SJCRH30 (cell line): ENCODE data around the gene SNRPD3. TPM values are rescaled to one million over a fixed set of nuclear protein-coding genes. Genes with fewer than 3 reads are reported as not detected.

Experiments used
- DNase-seq, 2 experiments: peaks; one replicate each; pipeline ENCODE4 v3.0.0-alpha.2; 2015 to 2020
- H3K27ac ChIP-seq: fragments of 250-450 bp; sonication (Bioruptor Pico); 2 replicates; pipeline ENCODE4 v1.5.1; 2020; ENCODE audit warnings: mild to moderate bottlenecking, moderate library complexity
- H3K27me3 ChIP-seq: fragments of 250-450 bp; sonication (Bioruptor Pico); 2 replicates; pipeline ENCODE4 v1.5.1; 2020; ENCODE audit warnings: mild to moderate bottlenecking, moderate library complexity
- H3K36me3 ChIP-seq: fragments of 250-450 bp; sonication (Bioruptor Pico); 2 replicates; pipeline ENCODE4 v1.5.1; 2020; ENCODE audit warnings: mild to moderate bottlenecking, moderate library complexity
- H3K4me1 ChIP-seq: fragments of 250-450 bp; sonication (Bioruptor Pico); 2 replicates; pipeline ENCODE4 v1.5.1; 2020; ENCODE audit warnings: mild to moderate bottlenecking, moderate library complexity
- H3K4me3 ChIP-seq: fragments of 250-450 bp; sonication (Bioruptor Pico); 2 replicates; pipeline ENCODE4 v1.5.1; 2020; ENCODE audit warnings: mild to moderate bottlenecking, moderate library complexity
- H3K9me3 ChIP-seq: fragments of 250-450 bp; sonication (Bioruptor Pico); replicated peaks from 2 replicates; pipeline ENCODE4 v1.5.1; 2020; ENCODE audit warnings: mild to moderate bottlenecking, moderate library complexity
- total RNA-seq: library from RNA; depleted of rRNA; stranded (reverse); fragments of >200 nt; shearing (Covaris generic); gene quantifications from 2 replicates; pipeline ENCODE4 v1.2.3, GENCODE V29; 2014; rRNA removed

The SNRPD3 gene
- 252 and 278 TPM in 2 replicates for total RNA-seq

DNA sequence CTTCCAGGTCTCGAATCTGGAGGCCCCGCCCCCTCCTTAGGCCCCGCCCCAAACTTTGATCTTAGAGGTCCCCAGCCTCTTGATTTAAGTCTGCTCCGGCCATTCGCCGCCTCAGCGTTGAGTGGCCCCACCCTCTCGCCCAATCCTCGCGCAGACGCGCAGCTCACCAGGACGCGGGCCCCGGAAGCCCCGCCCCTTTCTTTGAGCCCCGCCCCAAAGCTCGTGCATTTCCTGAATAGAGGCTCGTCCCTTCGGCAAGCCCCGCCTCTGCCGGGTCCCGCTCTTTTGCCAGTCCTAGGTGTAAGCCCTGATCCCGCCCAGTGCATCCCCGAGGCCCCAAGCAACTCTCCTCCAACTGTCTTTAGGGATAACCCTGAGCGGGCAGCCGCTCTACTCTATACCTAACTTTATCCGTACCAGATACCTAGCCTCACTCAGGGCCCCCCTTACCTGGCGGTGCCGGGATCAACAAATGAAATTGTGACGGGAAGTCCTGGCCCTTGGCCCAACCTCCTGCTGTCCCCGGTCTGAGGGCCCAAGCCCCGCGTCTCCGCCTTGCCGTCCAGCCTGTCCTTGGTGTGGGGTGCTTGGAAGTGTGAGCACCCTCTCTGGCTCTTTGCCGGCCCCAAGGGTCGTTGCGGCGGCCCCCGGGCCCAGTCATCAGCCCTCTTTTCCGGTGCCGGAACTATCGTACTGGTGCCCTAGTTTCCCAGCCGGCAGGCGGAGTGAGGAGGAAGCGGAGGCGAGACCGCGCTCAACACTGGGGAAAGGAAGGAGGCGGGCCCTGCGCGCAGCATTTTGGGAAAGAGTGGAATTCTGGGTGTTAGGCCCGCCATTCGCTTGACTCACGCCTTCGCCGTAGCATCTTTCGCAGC is at the start of gene SNRPD3:
Gene SNRPD3 (plus strand): TSS at position 835 of the 875 bp plus-strand sequence. CDS start 1,676 bp downstream, outside the sequence.
- Histone ChIP-seq H3K36me3 (peaks cover 23% of the 10 kb centered on the region), H3K27me3 (no peaks in the 10 kb centered on the region), H3K9me3 (no peaks in the 10 kb centered on the region), H3K4me3 (peak within 1 kb of the TSS; percentile 92), H3K4me1 (peaks cover 16% of the 10 kb centered on the region), H3K27ac (peak within 1 kb of the TSS; percentile 98)
- peak; percentile 99 for DNase-seq

DNA sequence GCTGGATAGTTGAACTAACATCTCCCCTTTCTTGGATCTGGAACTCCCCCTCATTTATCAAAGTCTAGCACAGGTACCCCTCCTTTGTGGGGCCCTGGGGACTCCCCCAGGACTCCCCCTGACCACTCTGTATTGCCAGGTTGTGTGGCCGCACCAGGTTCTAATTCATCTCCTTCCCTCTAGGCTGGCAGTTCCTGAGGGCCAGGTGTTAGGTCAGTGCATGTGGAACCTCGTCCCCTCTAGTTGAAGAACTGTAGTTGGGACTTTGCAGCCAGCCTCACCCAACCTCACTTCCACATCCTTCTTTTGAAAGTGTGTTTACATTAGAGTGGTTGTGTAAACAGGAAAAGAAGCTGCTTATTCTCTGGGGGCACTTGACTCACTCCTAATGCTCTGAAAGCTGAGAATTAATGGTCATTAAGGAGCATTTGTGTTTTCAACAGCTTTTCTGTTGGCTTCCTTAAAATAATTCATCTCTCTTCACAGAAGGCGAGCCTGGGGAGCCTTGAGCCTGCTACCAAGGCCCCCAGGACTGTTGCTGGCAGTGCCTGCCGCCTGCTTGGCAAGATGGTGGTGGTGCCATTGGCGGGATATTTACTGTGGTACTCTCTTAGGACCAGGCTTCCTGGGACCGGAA is 48.9 kb upstream of the SNRPD3 start:
- Histone ChIP-seq H3K36me3 (no peaks in the 10 kb centered on the region), H3K27me3 (no peaks in the 10 kb centered on the region), H3K9me3 (no peaks in the 10 kb centered on the region), H3K27ac (no peak overlapping the region), H3K4me3 (no peak overlapping the region), H3K4me1 (peaks cover 9% of the 10 kb centered on the region; the same call in 1 of the 2 replicates)
- peak in 1 of 2 experiments; percentile 26 for DNase-seq

DNA sequence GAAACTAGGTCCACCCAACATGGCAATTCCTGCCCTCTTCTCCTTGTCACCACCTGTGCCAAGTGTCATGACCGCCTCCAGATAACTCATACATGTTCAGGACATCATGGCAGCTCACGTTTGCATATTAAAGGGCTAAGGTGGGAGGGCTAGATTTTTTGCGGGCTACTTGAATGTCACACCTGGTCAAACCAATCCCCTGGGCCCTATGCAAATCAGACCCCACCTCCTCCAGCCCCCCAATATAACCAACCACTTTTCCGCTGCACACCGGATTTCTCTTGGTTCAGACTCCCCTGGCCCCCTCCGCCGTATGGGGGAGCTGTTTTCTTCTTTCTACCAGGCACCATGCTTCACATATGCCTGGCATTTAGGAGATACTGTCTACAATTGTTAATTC is 48.1 kb upstream of the SNRPD3 start:
- Histone ChIP-seq H3K4me1 (peaks cover 9% of the 10 kb centered on the region; the same call in 1 of the 2 replicates), H3K27me3 (no peaks in the 10 kb centered on the region), H3K27ac (no peak overlapping the region), H3K36me3 (no peaks in the 10 kb centered on the region), H3K9me3 (no peaks in the 10 kb centered on the region), H3K4me3 (no peak overlapping the region)
- DNase-seq: no peak

DNA sequence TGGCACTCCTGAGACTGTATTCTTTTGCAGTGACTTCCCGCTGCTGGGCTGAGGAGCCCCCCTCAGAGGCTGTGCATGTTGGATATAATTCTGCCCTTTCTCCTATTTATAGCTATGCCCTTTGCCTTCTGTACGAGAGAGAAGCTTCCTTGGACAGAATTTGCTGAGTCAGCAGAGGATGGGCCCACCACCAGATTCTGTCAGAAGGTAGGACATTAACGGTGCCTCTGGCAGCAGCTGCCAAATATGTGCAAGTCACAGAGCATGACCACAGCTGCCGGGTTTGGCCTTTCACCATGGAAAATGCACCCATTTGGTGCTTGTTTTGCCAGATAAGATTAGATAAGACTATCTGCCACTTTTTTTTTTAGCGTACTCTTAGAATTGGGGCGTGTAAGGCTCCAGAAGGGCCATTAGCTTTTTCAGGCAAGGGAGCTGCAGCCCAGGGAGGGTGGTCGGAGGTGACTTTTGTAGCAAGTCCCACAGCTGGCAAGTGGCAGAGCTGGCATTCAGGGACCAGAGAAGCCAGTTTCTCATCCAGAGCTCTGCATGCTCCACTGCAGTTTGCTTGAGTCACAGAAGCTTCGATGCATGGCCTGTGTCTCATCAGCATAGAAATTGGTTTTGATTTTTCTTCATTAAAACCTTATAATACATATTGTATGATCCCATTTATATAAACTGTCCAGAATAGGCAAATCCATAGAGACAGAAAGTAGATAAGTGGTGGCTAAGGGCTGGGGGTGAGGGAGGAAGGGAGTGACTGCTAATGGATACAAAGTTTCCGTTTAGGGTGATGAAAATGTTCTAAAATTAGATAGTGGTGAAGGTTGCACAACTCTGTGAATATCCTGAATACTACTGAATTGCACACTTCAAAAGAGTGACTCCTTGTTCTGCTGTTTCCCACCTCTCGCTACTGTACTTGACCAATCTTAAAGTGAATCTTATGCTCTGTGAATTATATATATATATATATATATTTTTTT is 44.9 kb upstream of the SNRPD3 start:
- Histone ChIP-seq H3K4me3 (no peak overlapping the region), H3K27me3 (no peaks in the 10 kb centered on the region), H3K27ac (no peak overlapping the region), H3K36me3 (no peaks in the 10 kb centered on the region), H3K9me3 (no peaks in the 10 kb centered on the region), H3K4me1 (peaks cover 20% of the 10 kb centered on the region)
- peak; percentile 55 to 57 for DNase-seq

DNA sequence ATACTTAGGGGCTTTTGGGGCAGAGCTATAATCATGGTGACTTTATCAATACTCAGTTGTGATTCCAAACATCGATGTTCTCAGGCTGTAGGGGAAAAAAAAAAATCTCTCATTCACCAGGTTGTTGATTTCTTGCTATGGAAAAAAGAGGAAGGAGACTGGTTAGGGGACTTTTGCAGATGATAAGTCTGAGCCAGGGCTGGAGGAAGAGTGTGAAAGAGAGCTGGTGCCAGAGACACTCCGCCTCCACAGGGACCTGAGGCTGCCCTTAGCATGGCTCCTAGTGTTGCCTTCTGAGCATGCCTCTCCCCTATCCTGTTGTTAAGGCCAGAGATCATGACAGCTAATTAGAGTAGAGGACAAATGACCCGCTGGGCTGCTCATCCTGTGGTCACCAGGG is 43.8 kb upstream of the SNRPD3 start:
- Histone ChIP-seq H3K9me3 (no peaks in the 10 kb centered on the region), H3K27me3 (no peaks in the 10 kb centered on the region), H3K36me3 (no peaks in the 10 kb centered on the region), H3K27ac (no peak overlapping the region), H3K4me3 (no peak overlapping the region), H3K4me1 (peaks cover 20% of the 10 kb centered on the region)
- DNase-seq: no peak

DNA sequence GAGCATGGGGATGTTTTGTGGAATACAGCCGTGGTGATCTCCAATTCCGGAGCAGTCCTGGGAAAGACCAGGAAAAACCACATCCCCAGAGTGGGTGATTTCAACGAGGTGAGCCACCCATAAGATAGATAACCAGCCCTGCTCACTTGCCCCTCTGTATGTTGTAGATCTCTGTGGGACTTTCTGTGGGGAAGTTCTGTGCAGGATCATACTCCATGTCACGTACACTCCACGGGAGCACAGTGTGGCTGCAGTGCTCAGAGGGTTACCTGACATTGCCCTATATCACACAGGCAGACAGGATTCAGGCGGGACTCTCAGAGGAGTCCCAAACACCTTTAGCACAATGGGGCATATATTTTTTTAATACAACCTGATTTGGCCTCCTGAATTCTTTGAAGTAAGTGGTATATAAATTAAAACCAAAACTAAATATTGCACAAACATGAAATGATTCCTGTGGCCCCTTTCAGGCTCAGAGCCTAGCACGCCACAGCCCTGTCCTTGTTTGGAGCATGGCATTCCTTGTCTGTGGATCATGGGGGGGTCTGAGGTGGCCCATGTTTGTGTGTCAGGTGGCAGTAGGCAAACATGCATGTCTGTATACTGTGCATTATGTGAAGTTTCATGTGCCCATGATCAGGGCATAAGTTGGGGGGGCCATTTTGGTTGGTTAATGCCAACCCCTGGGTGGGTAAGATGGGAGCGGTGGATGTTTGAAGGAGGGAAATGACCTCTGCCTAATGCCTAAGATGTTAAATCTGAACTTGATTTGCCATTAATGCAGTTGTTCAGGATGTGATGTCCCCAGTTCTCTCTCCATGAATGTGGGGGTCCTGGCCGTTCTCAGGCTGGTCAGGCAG is 42.2 kb upstream of the SNRPD3 start:
- no peak for DNase-seq
- peaks cover 23% of the 10 kb centered on the region for H3K4me1 ChIP-seq
- H3K27me3 ChIP-seq: no peaks in the 10 kb centered on the region

DNA sequence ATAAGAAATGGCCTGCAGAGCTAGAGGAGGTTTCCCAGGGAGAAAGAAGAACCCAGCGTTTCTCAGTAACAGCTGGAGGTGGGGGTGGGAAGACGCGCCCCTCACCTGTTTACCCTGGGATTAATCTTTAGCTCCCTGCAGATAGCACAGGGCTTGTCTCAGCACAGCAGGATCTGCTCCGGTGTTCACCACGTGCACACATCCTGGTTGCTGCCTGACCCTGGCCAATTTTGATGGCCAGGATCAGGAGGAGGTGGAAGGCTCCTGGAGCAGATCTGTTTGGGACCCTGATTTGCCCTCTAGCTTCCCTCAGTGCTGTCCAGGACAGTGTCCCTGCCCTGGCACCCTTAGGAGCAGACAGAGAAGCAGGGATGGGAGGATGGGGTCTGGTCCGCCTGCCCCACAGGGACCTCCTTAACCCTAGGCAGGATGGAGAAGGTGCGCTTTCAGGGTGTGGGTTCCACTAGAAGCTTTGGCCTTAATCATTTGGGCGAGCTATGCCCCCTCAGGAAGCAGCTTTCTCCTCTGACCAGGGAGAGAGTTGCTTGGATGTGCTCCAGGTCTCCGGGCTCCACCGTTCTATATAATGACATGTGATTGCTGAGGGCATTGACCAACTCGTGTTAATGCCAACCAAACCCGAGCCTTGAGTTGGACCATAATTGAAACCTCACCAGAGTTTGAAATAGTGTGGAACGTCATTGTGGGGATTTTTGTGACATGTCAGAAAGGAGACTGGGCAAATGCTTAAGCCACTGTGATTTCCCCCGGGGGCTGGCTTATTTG is 41.4 kb upstream of the SNRPD3 start:
- Histone ChIP-seq H3K4me1 (peaks cover 23% of the 10 kb centered on the region), H3K36me3 (no peaks in the 10 kb centered on the region), H3K9me3 (no peaks in the 10 kb centered on the region), H3K4me3 (no peak overlapping the region), H3K27me3 (no peaks in the 10 kb centered on the region), H3K27ac (no peak overlapping the region)
- DNase-seq: peak; percentile 33 to 55

More for the DNA sequence above, 42.2 kb upstream of the SNRPD3 start:
- no peak overlapping the region for H3K4me3 ChIP-seq
- no peaks in the 10 kb centered on the region for H3K36me3 ChIP-seq
- H3K9me3 ChIP-seq: no peaks in the 10 kb centered on the region
- H3K27ac ChIP-seq: no peak overlapping the region

DNA sequence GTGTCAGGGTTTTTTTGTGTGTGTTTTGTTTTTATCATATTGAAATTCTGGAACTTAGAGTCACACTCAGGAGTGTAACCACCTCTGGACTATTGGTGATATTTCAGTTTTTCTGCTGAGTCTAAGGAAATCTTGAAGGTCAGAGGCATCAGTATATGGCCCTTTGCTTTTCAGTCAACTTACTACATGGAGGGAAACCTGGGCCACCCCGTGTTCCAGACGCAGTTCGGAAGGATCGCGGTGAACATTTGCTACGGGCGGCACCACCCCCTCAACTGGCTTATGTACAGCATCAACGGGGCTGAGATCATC is 40.8 kb upstream of the SNRPD3 start:
- Histone ChIP-seq H3K27ac (no peak overlapping the region), H3K36me3 (no peaks in the 10 kb centered on the region)

DNA sequence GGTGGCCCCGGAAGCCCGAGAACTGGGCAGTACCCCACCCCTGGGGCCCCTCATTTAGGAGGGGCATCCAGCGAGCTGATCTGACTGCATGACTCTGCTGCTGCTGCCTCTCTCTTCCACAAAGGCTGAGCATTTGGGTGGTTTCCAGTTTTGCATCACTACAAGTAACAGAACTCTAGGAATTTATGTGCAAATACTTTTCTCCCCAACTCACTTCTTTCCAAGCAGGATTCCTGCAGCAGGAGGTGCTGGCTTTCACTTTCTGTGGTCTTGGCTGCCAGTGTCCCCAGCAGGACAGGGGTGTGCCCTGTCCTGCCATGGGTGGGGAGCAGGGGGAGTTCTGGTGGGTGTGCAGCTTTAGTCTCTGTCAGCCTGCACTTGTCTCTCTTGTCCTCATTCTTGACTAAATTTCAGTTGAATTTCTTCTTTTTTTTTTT is 39.5 kb upstream of the SNRPD3 start:
- no peak overlapping the region for H3K4me3 ChIP-seq
- no peak overlapping the region for H3K27ac ChIP-seq
- no peaks in the 10 kb centered on the region for H3K9me3 ChIP-seq
- no peaks in the 10 kb centered on the region for H3K36me3 ChIP-seq
- no peaks in the 10 kb centered on the region for H3K27me3 ChIP-seq
- no peak for DNase-seq
- peaks cover 14% of the 10 kb centered on the region for H3K4me1 ChIP-seq

More for the DNA sequence above, 40.8 kb upstream of the SNRPD3 start:
- Histone ChIP-seq H3K27me3 (no peaks in the 10 kb centered on the region), H3K4me3 (no peak overlapping the region), H3K4me1 (peaks cover 23% of the 10 kb centered on the region), H3K9me3 (no peaks in the 10 kb centered on the region)
- no peak for DNase-seq

DNA sequence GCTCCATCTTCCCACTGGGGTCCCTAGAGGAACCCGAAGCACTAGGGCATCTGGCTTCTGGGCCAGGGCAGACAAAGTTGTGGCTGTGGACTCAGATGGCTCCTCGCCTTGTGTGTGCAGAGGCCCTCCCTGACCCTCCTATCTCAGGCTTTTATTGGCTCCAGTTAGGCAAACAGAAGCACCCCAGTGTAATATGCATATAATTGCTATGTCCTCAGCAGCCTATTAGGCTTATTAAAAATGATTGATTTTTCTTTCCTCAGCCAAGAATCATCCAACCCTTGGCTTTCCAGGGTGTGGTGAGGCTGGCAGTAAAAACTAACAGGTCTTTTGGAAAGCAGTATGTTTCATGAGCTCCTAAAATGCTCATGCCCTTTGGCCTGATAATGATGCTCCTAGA is 38.4 kb upstream of the SNRPD3 start:
- Histone ChIP-seq H3K27ac (no peak overlapping the region), H3K4me1 (peaks cover 14% of the 10 kb centered on the region), H3K36me3 (no peaks in the 10 kb centered on the region), H3K27me3 (no peaks in the 10 kb centered on the region), H3K4me3 (no peak overlapping the region), H3K9me3 (no peaks in the 10 kb centered on the region)
- no peak for DNase-seq

DNA sequence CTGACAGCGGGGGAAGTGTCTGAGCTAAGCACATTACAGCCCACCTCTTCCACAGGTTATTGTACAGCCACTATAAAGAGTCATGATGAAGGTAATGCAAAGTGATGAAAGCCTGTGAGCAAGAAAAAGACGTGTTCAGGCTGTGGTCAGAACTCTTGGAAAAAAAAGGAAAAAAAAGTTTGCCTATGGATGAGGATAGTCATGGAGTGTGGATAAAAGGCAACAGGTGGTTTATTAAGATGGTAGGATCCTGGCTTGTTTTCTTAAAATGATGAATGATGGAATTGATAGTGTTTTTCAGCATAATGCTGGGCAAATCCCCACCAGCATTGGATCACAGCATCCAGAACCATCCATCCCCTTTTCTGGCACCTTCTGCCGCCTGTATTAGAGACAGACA is 37.6 kb upstream of the SNRPD3 start:
- no peak overlapping the region for H3K27ac ChIP-seq

DNA sequence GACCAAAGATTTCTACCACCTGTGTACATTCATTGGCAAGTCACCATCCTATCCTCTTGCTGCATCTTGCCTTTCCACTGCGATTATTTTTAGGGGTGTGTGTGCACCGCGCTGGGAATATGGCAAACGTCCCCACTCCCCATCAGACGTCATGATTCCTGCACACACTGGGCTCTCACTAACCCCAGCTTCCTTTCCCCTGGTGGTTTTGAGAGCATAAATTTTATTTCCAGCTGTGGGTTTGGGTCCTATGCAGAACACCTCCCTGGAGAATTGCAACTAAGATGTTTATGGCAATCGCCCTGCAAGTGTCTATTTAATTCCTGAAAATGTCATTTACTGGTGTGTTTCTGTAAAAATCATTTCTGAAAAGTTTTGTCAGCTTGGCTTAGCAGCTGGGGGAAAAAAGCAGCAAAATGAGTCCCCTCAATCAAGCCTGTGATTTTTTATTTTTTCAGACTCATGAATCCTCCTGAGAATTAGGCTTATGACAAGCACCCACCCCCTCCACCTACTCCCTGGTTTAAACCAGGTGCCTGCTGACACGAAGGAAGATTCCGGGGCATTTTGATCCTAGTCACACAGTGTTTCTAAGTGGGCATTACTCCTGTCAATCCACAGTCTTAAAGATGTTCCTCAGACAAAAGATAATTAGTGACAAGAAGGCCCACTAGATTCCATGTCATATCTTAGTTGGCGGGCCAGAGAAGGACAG is 36.9 kb upstream of the SNRPD3 start:
- H3K36me3 ChIP-seq: no peaks in the 10 kb centered on the region
- no peaks in the 10 kb centered on the region for H3K9me3 ChIP-seq
- no peaks in the 10 kb centered on the region for H3K27me3 ChIP-seq
- DNase-seq: no peak
- peaks cover 11% of the 10 kb centered on the region for H3K4me1 ChIP-seq
- no peak overlapping the region for H3K27ac ChIP-seq
- no peak overlapping the region for H3K4me3 ChIP-seq

More for the DNA sequence above, 37.6 kb upstream of the SNRPD3 start:
- Histone ChIP-seq H3K27me3 (no peaks in the 10 kb centered on the region), H3K4me3 (no peak overlapping the region), H3K36me3 (no peaks in the 10 kb centered on the region), H3K4me1 (peaks cover 14% of the 10 kb centered on the region), H3K9me3 (no peaks in the 10 kb centered on the region)
- DNase-seq: no peak

DNA sequence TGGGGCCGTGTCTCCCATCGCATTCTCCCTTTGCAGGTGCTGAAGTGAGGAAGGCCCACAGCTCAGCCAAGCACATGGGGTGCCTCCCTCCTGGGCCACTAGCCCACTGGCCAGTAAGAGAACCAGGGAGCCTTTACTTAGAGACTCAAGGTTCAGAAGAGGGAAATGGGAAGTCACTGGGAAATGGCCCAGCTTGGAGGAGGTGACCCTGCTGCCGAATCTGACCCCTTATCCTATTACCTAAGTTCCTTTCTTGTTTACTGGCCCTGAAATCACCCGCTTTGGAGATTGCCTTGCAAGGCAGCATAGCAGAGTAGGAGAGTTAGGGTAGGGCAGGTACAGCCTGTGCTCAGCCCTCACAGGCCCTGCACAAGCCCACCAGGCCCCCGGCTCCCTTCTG is 36.3 kb upstream of the SNRPD3 start:
- H3K27ac ChIP-seq: no peak overlapping the region
- H3K9me3 ChIP-seq: no peaks in the 10 kb centered on the region
- no peaks in the 10 kb centered on the region for H3K36me3 ChIP-seq
- DNase-seq: no peak
- peaks cover 5% of the 10 kb centered on the region for H3K4me1 ChIP-seq
- no peak overlapping the region for H3K4me3 ChIP-seq
- H3K27me3 ChIP-seq: no peaks in the 10 kb centered on the region
